ENCODE results near the gene ZBTB16.

Gene ZBTB16

DNA sequence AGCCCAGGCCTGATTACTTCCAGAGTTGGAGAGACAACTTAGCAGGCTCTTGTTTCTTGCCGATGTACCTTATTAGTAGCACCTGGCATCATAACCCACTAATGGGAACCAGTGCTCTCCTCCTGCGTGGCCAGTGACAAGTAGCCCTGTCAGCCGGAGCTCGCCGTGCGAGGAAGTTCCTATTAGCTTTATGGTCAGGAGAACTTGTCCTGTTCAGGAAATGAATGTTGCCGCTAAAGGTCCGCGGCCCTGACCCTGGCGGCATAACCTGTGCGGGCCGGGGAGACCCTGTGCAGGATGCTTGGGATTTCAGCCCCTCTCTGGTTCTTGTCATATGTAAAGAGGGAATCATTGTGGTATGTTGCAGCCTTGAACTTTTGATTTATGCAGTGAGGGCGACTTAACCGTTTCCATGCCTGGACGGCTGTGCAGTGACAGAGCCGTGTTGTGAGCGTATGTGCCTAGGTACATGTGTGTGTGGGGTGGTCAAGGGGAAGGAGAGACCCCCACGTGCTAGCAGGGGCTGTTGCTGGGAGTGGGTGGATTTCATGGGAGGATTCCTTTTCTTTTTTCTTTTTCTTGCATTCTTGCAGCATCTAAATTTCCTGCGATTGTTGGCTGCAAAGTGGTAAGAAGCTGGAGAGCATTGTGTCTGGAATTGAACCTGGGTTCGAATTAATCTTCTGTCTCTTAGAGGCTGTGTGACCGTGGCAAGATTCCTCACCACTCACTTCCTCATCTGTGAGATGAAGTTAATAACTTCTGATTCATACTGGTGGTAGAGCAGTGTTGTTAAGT lies 15.2 kb downstream of the ZBTB16 start:
- Histone ChIP-seq H3K36me3 (ENCODE audit: control insufficient read depth, insufficient read depth, low read length) (no peaks in the 10 kb centered on the region), H3K4me3 (replicated peaks; ENCODE audit: low read depth, low read length) (no peak overlapping the region), H3K27me3 (replicated peaks; ENCODE audit: control insufficient read depth, insufficient read depth, low read length) (no peaks in the 10 kb centered on the region; the same call in 1 of the 2 replicates)
- TF ChIP-seq CTCF (IDR thresholded peaks at IDR 0.05; ENCODE audit: insufficient read depth, low read length, poor library complexity, severe bottlenecking), result no peak
- DNase-seq (ENCODE audit: extremely low read depth, insufficient read length), result no peak

GRCh38 chr11:114075344-114075610 lies 15.8 kb downstream of the ZBTB16 start:
- no peak for TF ChIP-seq CTCF (IDR thresholded peaks at IDR 0.05; ENCODE audit: insufficient read depth, low read length, poor library complexity, severe bottlenecking)
- no peak overlapping the region for H3K4me3 ChIP-seq (replicated peaks; ENCODE audit: low read depth, low read length)
- H3K36me3 ChIP-seq (ENCODE audit: control insufficient read depth, insufficient read depth, low read length), result no peaks in the 10 kb centered on the region
- DNase-seq (ENCODE audit: extremely low read depth, insufficient read length), result no peak
- H3K27me3 ChIP-seq (replicated peaks; ENCODE audit: control insufficient read depth, insufficient read depth, low read length), result no peaks in the 10 kb centered on the region; the same call in 1 of the 2 replicates

GRCh38 chr11:114075891-114076441 lies 16.5 kb downstream of the ZBTB16 start:
- DNase-seq (ENCODE audit: extremely low read depth, insufficient read length), result no peak
- Histone ChIP-seq H3K27me3 (replicated peaks; ENCODE audit: control insufficient read depth, insufficient read depth, low read length) (no peaks in the 10 kb centered on the region; the same call in 1 of the 2 replicates), H3K36me3 (ENCODE audit: control insufficient read depth, insufficient read depth, low read length) (no peaks in the 10 kb centered on the region), H3K4me3 (replicated peaks; ENCODE audit: low read depth, low read length) (no peak overlapping the region)
- peak; percentile 46 for TF ChIP-seq CTCF (IDR thresholded peaks at IDR 0.05; ENCODE audit: insufficient read depth, low read length, poor library complexity, severe bottlenecking)

GRCh38 chr11:114076921-114077331 lies 17.4 kb downstream of the ZBTB16 start:
- DNase-seq (ENCODE audit: extremely low read depth, insufficient read length), result no peak
- H3K4me3 ChIP-seq (replicated peaks; ENCODE audit: low read depth, low read length), result no peak overlapping the region
- TF ChIP-seq CTCF (IDR thresholded peaks at IDR 0.05; ENCODE audit: insufficient read depth, low read length, poor library complexity, severe bottlenecking), result no peak
- no peaks in the 10 kb centered on the region; the same call in 1 of the 2 replicates for H3K27me3 ChIP-seq (replicated peaks; ENCODE audit: control insufficient read depth, insufficient read depth, low read length)
- H3K36me3 ChIP-seq (ENCODE audit: control insufficient read depth, insufficient read depth, low read length), result no peaks in the 10 kb centered on the region

DNA sequence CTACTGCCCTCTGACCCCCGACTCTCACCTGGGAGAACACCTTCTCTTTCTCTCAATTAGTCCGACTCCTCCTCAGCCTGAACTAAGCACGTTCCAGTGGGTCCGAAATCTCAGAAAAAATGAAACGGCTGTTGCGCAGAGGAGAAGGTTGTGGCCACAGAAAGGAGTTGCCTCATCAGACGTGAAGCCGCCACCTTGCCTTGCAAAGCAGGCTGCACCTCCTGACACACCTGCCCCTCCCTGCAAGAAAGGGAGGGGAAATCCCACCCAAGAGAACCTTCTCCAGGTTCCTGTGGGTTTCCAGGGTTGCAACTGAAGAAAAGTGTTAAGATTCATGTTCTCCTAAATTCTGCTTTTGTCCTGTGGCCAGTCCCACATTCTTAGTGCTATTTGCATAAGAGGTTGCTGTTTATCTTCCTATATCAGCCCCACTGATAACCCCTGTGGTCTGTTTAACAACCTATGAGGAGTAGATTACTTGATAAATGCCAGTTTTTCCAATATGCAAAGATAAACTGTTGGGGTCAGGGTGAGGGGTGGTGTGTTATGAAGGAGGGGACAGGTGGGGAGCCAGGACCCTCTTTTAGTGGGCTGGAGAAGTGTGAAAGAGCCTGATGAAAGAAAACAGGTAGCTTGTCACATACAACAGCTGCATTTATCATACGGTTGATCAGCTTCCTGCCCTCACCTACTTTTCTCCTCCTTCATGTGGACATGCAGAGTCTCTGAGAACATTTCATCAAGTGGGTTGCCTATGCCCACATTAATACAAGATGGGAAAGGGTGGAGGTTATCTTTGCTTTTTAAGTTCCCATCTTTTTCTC lies 18.2 kb downstream of the ZBTB16 start:
- TF ChIP-seq CTCF (IDR thresholded peaks at IDR 0.05; ENCODE audit: insufficient read depth, low read length, poor library complexity, severe bottlenecking), result no peak
- no peak for DNase-seq (ENCODE audit: extremely low read depth, insufficient read length)
- Histone ChIP-seq H3K27me3 (replicated peaks; ENCODE audit: control insufficient read depth, insufficient read depth, low read length) (no peaks in the 10 kb centered on the region; the same call in 1 of the 2 replicates), H3K4me3 (replicated peaks; ENCODE audit: low read depth, low read length) (no peak overlapping the region), H3K36me3 (ENCODE audit: control insufficient read depth, insufficient read depth, low read length) (no peaks in the 10 kb centered on the region)
